Measurements from ENCODE around the gene NUP188.
A peak's percentile ranks its signal among the peaks of the same experiment; 100 is the strongest.
"Not testable (repeated sequence)": the region's sequence is repeated elsewhere in the genome, so short reads cannot be mapped to it uniquely, and the experiment has no call there.

Gene NUP188

DNA sequence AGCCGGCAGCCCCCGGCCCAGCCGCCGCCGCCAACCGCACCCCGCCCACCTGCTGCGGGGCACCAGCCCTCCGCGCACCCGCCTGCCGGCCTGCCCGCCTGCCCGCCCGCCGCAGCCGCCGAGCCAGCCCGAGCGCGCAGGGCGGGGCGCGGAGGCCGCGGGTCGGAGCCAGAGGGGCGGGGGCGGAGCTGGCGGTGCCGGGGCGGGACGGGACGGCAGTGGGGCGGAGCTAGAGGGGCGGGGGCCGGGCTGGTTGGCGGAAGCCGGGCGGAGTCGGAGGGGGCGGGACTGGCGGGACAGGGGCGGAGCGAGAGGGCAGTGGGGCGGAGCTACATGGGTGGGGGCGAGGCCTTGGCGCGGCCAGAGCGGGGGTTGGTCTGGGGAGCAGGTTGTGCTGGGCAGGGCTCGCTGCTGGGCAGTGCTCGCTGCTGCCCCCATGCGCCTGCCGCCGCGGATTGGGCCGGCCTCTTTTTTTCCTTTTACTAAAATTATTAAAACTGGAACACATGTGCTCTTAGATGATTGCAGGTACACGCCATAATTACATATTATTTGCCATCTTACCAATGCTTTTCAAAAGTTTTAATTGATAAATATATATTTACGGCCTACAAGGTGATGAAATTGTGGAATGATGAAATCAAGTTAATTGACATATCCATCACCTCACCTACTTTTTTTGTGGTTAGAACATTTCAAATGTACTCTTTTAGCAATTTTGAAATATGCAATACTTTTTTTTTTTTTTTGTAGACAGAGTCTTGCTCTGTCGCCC, 80.9 kb downstream of the NUP188 start, which contains the start of gene SH3GLB2:
TSS of gene SH3GLB2 (minus strand) at position 140 of the 775 bp plus-strand sequence. CDS start 177 bp downstream, outside the sequence.
- peak; percentile 93 for DNase-seq (ENCODE audit: low spot score)

DNA sequence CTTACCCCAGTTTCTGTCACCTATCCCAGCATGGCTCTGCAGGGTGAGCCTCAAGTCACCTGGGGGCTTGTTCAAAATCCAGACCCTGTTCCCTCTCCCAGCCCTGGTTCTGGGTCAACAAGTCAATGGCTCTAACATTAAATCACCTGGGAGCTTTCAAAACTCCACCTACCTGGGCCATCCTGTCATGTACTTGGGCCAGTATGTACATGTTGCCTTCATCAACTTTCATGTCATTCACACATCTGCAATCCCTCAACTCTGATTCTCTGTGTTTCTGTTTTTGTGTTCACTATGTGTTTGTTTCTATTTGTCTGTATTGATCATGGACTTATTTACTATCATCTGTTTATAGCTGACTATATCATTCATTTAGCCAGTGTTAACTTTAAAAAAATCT, 82.7 kb downstream of the NUP188 start:
- DNase-seq (ENCODE audit: low spot score), result no peak

DNA sequence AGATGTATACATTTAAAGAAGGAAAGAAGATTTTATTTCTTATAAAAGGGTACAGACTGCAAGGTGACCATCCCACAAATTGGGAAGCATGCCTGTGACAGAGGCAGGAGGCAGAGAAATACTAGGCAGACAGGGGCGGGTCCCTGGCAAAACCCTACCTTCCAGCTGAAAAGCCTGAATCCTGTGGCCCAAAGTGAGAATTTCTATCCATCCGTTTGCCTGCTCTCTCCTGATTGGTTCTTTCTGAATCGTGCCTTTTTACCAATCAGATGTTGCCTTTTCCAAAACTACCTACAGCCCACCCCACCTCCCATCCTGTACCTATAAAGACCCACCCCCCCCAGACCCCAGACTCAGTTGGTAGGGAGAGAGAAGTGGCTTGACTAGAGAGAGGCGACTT, 84.0 kb downstream of the NUP188 start:
- DNase-seq (ENCODE audit: low spot score), result no peak

DNA sequence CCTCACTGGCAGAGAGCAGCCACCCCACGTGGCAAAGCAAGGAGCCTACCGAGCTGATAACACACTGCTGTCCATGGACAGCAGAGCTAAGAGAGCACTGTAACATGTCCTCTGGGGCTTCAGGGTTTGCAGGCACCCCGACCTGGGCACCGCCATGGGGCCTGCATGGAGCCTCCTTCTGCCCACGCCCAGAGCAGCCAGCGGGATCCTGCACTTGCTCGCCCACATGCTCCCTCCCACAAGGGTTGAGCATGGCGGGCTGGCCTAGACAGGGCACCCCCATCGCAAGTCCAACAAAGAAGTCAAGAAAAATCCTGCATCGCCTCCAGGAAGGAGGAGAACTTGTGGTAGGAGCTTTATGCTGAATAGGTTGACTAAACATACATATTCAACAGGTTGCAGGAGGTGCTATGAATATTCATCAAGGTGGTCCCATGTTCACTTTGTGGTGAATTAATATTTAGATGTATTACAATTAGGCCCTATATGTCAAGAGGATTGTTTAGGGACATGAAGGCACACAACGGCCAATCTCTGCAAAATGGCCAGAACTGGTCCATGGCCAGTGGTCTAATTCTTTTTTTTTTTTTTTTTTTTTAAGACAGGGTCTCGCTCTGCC, 85.2 kb downstream of the NUP188 start:
- no peak for DNase-seq (ENCODE audit: low spot score)

DNA sequence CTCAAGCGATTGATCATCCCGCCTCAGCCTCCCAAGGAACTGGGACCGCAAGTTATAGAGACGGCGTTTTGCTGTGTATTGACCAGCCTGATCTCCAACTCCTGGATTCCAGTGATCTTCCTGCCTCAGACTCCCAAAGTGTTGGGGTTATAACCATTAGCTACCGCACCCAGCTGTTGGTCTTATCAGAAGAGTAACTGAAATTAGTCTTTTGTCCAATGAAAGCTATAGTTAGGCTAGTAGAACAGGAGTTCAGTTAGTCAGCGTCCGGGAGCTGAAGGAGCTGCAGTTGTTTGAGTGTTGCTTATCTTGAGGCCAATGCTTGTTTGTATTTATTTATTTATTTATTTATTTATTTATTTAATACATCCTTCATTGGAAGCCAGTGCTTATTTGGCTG, 85.7 kb downstream of the NUP188 start:
- DNase-seq (ENCODE audit: low spot score), result no peak

DNA sequence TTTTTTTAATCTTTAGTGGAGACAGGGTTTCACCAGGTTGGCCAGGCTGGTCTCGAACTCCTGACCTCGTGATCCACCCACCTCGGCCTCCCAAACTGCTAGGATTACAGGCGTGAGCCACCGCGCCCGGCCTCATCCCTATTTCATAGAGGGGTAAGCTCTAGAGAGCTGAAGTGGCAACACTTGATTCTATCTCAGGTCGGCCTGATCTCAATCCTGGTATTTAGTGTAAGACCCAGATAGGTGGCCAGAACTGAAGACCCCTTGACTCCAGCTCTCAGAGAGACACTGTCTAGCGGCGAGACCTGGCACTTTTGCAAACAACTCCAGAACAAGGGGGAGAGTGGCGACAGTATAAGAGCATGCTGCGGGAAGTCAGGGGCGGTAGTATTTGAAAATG, 88.3 kb downstream of the NUP188 start:
- DNase-seq (ENCODE audit: low spot score), result not testable (repeated sequence)

DNA sequence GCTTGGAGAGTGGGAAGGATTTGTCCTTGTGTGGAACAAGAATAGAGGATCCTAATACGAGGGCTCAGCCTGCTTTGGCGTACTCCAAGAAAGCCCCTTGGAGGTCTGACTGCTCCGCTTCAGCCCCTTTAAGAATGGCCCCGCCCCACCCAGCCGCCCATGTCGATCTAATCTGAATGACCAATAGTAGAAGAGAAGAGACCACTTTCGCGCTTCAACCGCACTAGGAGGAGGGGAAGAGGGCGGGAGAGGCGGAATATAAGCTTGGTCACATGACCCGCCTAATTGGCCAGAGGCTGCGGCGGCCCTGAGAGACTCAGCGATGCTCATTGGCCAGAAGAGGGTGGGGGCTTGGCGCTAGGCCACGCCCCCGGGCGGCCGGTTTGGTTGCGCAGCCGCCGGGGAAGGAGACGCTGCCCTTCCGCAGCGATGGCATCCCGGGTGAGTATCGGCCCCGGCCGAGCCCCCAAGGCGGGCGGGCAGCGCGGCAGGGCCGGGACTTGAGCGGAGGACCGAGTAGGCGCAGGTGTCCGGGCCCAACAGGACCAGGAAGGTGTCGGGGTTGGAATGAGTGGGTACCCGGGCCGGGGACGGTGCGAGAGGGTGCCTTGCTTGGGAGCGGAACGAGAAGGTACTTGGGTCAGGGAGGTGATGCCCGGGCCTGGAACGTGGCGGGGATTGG, 88.9 kb downstream of the NUP188 start, which contains the start of gene MIGA2:
TSS of gene MIGA2 (plus strand) at position 386 of the 682 bp plus-strand sequence. CDS start 3,969 bp downstream, outside the sequence.
- DNase-seq (ENCODE audit: low spot score), result peak; percentile 100

DNA sequence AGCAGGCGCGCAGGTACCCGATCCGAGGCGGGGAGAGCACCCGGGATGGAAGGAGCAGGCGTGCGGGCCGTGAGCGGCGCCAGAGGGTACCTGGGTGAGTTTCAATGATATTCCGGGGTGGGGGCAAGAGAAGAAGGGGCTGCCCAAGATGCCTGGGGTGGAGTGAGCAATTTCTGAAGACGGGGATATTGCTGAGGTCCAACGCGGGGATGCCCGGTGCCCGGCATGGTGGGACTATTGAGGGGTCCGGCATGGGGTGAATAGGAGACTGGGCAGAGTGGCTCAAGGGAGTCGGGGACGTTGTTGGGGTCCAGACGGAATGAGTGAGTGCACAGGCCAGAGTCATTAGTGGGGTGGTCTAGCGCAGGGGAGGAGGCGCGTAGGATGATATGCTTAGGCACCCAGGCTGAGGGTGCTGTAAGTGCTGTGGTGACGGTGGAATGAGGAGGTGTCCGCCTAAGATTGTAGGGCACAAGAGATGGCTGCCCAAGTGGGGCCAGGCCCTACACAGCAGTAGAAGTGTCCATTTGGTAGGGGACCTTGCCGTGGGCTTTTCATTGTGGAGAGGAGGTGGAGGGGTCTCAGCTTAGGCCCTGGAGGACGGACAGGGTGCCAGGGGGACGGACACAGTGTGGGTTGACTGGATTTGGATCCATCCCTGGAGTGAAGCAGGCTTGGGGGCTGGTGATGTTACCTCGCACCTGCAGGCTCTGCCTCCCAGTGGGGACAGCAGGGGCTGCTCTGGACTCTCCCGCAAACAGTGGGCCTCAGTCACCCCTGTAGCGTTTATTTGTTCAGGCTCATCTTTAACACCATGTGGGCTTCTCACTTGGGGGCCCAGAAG, 89.6 kb downstream of the NUP188 start:
- no peak for DNase-seq (ENCODE audit: low spot score)

DNA sequence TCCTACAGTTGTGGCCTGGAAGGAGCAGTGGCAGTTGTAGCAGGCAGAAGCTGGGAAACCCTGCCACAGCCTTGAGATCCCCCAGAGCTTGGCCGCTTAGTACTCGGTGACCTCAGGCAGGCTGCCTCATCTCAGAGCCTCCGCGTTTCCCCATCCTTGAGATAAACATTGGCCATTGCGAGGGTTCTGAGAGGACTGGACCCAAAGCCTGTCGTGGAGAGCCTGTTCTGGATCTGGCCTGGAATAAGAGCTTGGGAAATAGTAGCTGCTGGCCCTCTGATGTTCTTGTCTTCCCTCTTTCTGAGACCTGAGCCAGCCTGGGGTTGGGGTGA, 90.2 kb downstream of the NUP188 start:
- DNase-seq (ENCODE audit: low spot score), result no peak

DNA sequence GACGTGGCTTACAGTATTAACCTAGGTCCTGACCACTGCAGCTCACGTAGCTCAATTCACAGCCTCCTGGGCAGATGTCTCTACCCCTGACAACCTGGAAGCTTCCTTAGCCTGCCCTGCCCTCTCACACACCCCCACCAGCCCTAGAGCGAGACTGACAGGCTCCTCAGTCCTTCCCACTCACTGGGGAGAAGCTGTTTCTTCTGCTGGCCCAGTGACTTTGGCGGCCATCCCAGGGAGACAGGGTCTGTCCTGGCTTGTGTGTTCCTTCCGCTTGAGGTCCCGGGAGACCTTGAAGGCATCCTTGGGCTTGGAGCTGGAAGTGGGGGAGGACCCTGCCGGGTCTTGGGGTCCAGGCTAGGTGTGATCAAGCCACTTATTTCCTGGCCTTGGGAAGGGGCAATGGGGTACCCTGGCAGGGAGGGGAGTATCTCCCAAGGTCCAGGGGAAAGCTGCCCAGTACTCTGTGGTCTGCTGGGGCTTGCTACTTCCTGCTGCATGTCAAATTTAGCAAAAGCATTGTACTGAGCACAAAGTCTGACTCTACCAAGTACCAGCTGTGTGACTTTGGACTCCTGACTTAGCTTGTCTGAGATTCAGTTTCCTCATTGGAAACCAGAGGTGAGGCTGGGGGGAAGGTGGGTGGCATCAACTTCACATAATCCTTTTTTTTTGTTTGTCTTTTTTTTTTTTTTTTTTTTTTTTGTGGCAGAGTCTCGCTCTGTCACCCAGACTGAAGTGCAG, 90.8 kb downstream of the NUP188 start:
- DNase-seq (ENCODE audit: low spot score), result no peak

DNA sequence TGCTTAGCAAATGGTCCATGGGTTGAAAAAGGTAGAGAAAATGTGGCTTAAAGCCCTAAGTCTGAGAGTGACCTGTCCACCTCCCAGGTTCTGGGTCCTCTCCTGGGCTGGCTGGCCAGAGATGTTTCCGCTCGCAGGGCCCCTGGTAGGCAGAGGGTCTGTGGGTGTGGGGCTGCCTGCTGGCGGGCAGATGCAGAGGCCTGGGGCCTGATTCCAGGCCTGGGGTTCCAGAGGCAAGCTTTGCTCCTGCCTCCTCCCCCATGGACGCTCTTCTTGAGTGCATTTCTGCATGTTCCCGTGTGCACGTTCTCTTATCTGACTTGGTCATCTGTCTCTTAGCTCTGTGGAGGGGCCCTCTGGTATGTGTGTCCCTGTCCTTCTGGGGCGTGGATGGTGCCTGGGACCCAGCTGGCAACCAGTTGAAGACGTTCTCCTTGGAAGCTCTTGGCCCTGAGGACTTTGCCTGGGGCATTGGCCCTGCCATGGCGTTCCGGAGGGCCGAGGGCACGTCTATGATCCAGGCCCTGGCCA, 92.7 kb downstream of the NUP188 start:
- DNase-seq (ENCODE audit: low spot score), result no peak

DNA sequence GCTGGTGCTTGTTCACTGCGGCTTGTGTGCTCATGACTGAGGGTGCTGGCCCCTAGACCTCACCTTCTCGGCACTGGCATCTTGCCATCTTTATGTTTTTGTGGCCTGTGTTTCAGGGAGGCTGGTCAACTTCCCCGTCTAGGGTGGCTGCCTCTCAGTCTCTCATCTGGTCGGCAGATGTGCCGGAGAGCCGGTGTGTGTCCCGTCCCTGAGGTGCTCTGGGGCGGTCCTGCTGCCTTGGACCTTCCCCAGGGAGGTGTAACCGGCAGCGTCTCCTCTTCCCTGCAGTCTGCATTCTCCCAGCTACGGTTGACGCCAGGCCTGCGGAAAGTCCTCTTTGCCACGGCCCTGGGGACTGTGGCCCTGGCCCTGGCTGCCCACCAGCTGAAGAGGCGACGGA, 94.5 kb downstream of the NUP188 start:
- no peak for DNase-seq (ENCODE audit: low spot score)

DNA sequence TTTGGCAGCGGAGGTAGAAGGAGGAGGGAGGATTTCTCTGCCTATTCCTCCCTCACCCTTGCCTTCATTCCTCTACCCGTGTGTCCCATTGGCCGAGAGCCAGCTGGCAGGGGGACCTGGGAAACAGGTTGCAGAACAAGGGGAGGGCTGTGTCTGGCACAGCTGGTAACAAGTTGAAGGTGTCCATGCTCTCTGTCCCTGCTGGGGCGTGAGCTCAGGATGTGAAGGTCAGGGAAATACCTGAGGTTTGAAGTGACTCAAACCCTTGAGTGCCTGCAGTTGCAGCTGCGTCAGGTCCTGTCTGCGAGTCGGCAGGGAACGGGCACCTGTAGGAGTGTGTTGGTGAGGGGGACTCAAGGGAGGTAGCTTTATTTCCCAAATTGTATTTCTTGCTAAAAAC, 105.1 kb downstream of the NUP188 start:
- DNase-seq (ENCODE audit: low spot score), result no peak

DNA sequence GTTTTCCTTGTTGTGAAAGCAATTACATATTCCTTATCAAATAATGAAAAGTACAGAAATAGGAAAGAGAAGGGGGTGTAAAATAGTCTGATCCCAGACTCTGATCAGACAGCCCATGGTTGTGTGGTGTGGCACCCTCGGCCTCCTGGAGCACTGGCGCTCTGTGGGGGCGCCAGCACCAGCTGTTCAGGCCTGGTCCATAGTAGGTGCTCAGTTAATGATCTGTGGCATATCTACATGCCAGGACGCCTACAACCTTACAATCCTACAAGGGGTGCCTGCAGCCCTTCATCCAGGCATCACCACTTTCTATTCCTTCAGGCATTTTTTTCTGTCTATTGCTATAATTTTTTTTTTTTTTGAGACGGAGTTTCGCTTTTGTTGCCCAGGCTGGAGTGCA, 105.5 kb downstream of the NUP188 start:
- no peak for DNase-seq (ENCODE audit: low spot score)

DNA sequence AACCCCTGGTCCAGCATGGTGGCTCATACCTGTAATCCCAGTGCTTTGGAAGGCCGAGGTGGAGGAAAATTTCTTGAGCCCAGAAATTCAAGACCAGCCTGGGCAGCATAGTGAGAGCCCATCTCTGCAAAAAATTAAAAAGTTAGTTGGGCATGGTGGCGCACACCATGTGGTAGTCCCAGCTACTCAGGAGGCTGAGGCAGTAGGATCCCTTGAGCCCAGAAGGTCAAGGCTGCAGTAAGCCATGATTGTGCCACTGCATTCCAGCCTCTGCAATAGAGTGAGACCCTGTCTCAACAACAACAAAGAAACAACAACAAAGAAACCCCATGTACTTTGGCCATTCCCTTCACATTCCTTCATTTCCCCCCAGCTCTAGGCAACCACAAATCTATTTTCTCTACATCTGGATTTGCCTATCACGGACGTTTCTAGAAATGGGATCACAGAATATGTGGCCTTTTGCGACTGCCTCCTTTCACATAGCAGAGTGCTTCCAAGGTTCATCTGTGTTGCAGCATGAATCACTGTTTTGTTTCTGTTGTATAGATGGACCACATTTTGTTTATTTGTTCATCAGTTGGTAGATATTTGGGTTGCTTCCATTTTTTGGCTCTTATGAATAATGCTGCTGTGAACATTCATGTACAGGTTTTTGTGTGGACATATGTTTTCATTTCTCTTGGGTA, 106.8 kb downstream of the NUP188 start:
- DNase-seq (ENCODE audit: low spot score), result no peak

All from pons (tissue), 1 donor.